IMR-90 (cell line): ENCODE data around the gene ADAMTS18. TPM values are rescaled to one million over a fixed set of nuclear protein-coding genes. Genes with fewer than 3 reads are reported as not detected.

Experiments
- ATAC-seq: fragments of 200-7000 bp; cut with Tn5 transposase; 2 replicates; pipeline ENCODE4 v1.9.1; 2020; ENCODE audit warnings: low read depth, mild to moderate bottlenecking, moderate library complexity
- BruUV-seq: library from RNA; stranded (reverse); fragments of 400-500 nt; replicated peaks from 2 replicates; lab custom pipeline; 2021; lab: Mats Ljungman, UMichigan
- CTCF ChIA-PET: fragments of 300-600 bp; formaldehyde crosslinking; extraction: SDS; loops from one replicate; lab custom pipeline; 2021; ENCODE audit warnings: antibody characterized with exemption; lab: Yijun Ruan, JAX
- POLR2A ChIA-PET: fragments of 300-600 bp; sonication (Branson Sonifier 250); formaldehyde crosslinking; loops from one replicate; lab custom pipeline; 2022; ENCODE audit warnings: antibody characterized with exemption; ENCODE audit not compliant: unreplicated experiment; lab: Charles Lee
- DNase-seq: peaks from one replicate; pipeline ENCODE4 v3.0.0; 2013
- H2AFZ ChIP-seq: replicated peaks from 2 replicates; pipeline ENCODE3; 2013; ENCODE audit warnings: low read length, mild to moderate bottlenecking; ENCODE audit not compliant: poor library complexity
- H2AK5ac ChIP-seq: 2 replicates; pipeline ENCODE4 v1.6.1; 2013; ENCODE audit warnings: low read depth, low read length, inconsistent platforms
- H2AK9ac ChIP-seq: replicated peaks from 2 replicates; pipeline ENCODE3; 2013; ENCODE audit warnings: mild to moderate bottlenecking, low read depth, low read length, moderate library complexity; ENCODE audit not compliant: poor library complexity
- H2BK120ac ChIP-seq: 2 replicates; pipeline ENCODE4 v1.6.1; 2013; ENCODE audit warnings: low read depth, low read length, inconsistent platforms
- H2BK15ac ChIP-seq: 3 replicates; pipeline ENCODE4 v1.6.1; 2013; ENCODE audit warnings: low read depth, low read length, inconsistent platforms
- H2BK20ac ChIP-seq: 2 replicates; pipeline ENCODE4 v1.6.1; 2013; ENCODE audit warnings: low read depth, mild to moderate bottlenecking, inconsistent platforms, low read length, moderate library complexity
- H2BK5ac ChIP-seq: 2 replicates; pipeline ENCODE4 v1.6.1; 2013; ENCODE audit warnings: mild to moderate bottlenecking, low read depth, low read length, inconsistent platforms; ENCODE audit not compliant: poor library complexity, severe bottlenecking
- H3K14ac ChIP-seq: replicated peaks from 2 replicates; pipeline ENCODE4 v1.6.1; 2013; ENCODE audit warnings: low read depth, low read length, inconsistent platforms
- H3K18ac ChIP-seq: 2 replicates; pipeline ENCODE4 v1.6.1; 2013; ENCODE audit warnings: low read depth, low read length, control low read depth
- H3K23ac ChIP-seq: 2 replicates; pipeline ENCODE4 v1.6.1; 2013; ENCODE audit warnings: low read depth, low read length, inconsistent platforms
- H3K27ac ChIP-seq: 2 replicates; pipeline ENCODE4 v1.5.1; 2013; ENCODE audit warnings: mild to moderate bottlenecking, control low read depth, low read length; ENCODE audit not compliant: insufficient read depth
- H3K27me3 ChIP-seq: 2 replicates; pipeline ENCODE4 v1.6.1; 2013; ENCODE audit warnings: low read length; ENCODE audit not compliant: control insufficient read depth, insufficient read depth
- H3K36me3 ChIP-seq: 2 replicates; pipeline ENCODE4 v1.6.1; 2013; ENCODE audit warnings: low read length, mixed read lengths; ENCODE audit not compliant: control insufficient read depth, insufficient read depth
- H3K4ac ChIP-seq: 2 replicates; pipeline ENCODE4 v1.6.1; 2013; ENCODE audit warnings: low read depth, low read length, inconsistent platforms
- H3K4me1 ChIP-seq: 2 replicates; pipeline ENCODE4 v1.6.1; 2013; ENCODE audit warnings: low read length, mixed read lengths; ENCODE audit not compliant: control insufficient read depth, insufficient read depth
- H3K4me2 ChIP-seq: 2 replicates; pipeline ENCODE4 v1.6.1; 2013; ENCODE audit warnings: low read depth, mild to moderate bottlenecking, control low read depth, low read length, moderate library complexity
- H3K4me3 ChIP-seq: 2 replicates; pipeline ENCODE4 v1.5.1; 2013; ENCODE audit warnings: low read depth, mild to moderate bottlenecking, control low read depth, low read length, moderate library complexity; ENCODE audit not compliant: insufficient read depth
- H3K56ac ChIP-seq: 2 replicates; pipeline ENCODE4 v1.6.1; 2013; ENCODE audit warnings: low read length, inconsistent platforms; ENCODE audit not compliant: insufficient read depth; ENCODE audit errors: extremely low read depth
- H3K79me1 ChIP-seq, 2 experiments: 2 replicates each; pipeline ENCODE4 v1.6.1; 2013; ENCODE audit warnings: low read length in 2 of 2, inconsistent platforms in 1 of 2, low read depth in 1 of 2
- H3K9ac ChIP-seq: 2 replicates; pipeline ENCODE4 v1.6.1; 2013; ENCODE audit warnings: low read depth, low read length, control low read depth
- H3K9me1 ChIP-seq: 2 replicates; pipeline ENCODE4 v1.6.1; 2013; ENCODE audit warnings: low read length, inconsistent platforms; ENCODE audit not compliant: insufficient read depth
- H3K9me3 ChIP-seq: 2 replicates; pipeline ENCODE4 v1.6.1; 2013; ENCODE audit warnings: low read length; ENCODE audit not compliant: control insufficient read depth, insufficient read depth
- H4K20me1 ChIP-seq: 2 replicates; pipeline ENCODE4 v1.6.1; 2013; ENCODE audit warnings: low read length, inconsistent platforms; ENCODE audit not compliant: insufficient read depth
- H4K5ac ChIP-seq: 2 replicates; pipeline ENCODE4 v1.6.1; 2013; ENCODE audit warnings: mild to moderate bottlenecking, low read depth, low read length, control low read depth
- H4K8ac ChIP-seq, 2 experiments: 2 replicates each; pipeline ENCODE4 v1.6.1; 2013; ENCODE audit warnings: low read depth in 2 of 2, low read length in 2 of 2, control low read depth in 1 of 2, inconsistent platforms in 1 of 2
- H4K91ac ChIP-seq: 2 replicates; pipeline ENCODE4 v1.6.1; 2013; ENCODE audit warnings: low read depth, low read length, inconsistent platforms; ENCODE audit not compliant: insufficient read depth
- CEBPB ChIP-seq: IDR thresholded peaks from 2 replicates; pipeline ENCODE4 v1.6.1; 2012; ENCODE audit warnings: low read depth, low read length, improper control_type of control experiment
- CTCF ChIP-seq: conservative IDR thresholded peaks from 2 replicates; pipeline ENCODE4 v1.5.1; 2012; ENCODE audit warnings: mild to moderate bottlenecking, low read depth, low read length, improper control_type of control experiment
- FOS ChIP-seq: fragments of 150-350 bp; IDR thresholded peaks from 2 replicates; pipeline ENCODE4 v1.6.1; 2016; ENCODE audit warnings: low read depth, low read length
- MAFK ChIP-seq: IDR thresholded peaks from 2 replicates; pipeline ENCODE4 v1.6.1; 2012; ENCODE audit warnings: low read depth, low read length, improper control_type of control experiment
- MAZ ChIP-seq: IDR thresholded peaks from 2 replicates; pipeline ENCODE4 v1.6.1; 2012; ENCODE audit warnings: low read depth, mild to moderate bottlenecking, low read length, improper control_type of control experiment, moderate library complexity, borderline replicate concordance
- MXI1 ChIP-seq: IDR thresholded peaks from 2 replicates; pipeline ENCODE4 v1.6.1; 2012; ENCODE audit warnings: low read depth, mild to moderate bottlenecking, low read length, moderate library complexity, borderline replicate concordance
- RAD21 ChIP-seq: IDR thresholded peaks from 2 replicates; pipeline ENCODE4 v1.6.1; 2012; ENCODE audit warnings: low read length, improper control_type of control experiment
- WGBS, 2 experiments: methylation state at CpG; one replicate each; pipeline versions ENCODE4 v1.1.5 to v1.1.7; 2013; ENCODE audit warnings: missing lambda C conversion rate in 2 of 2; ENCODE audit not compliant: insufficient read length in 1 of 2; ENCODE audit errors: extremely low coverage in 2 of 2; 5-methylcytosine and 5-hydroxymethylcytosine counted together
- dilution Hi-C: fragments of 300-500 bp; cut with HindIII; formaldehyde crosslinking; loops from one replicate; pipeline ENCODE4 v1.14.3; 2018; ENCODE audit warnings: low sequenced_read_pairs; ENCODE audit not compliant: unreplicated experiment
- in situ Hi-C: fragments of 300-500 bp; cut with MboI; formaldehyde crosslinking; loops from 3 replicates; pipeline ENCODE4 v1.14.3; 2019; ENCODE audit warnings: low sequenced_read_pairs, inconsistent platforms, mixed read lengths
- intact Hi-C: fragments of 100-400 bp; cut with micrococcal nuclease; formaldehyde crosslinking; loops from 2 replicates; pipeline ENCODE4 v1.10.0; 2022
- polyA plus RNA-seq, 3 experiments: library from polyadenylated mRNA; depleted of rRNA; stranded (reverse); fragments of >200 nt; gene quantifications; 2 replicates each; pipeline ENCODE4 v1.2.3, GENCODE V29; 2012; ENCODE audit warnings: low replicate concordance in 1 of 3
- total RNA-seq: library from RNA; depleted of rRNA; stranded (reverse); fragments of >200 nt; gene quantifications from 2 replicates; pipeline ENCODE4 v1.2.3, GENCODE V29; 2012

The ADAMTS18 gene
- total and polyA plus RNA-seq, 2 of the 4 experiments (the other 2 are of a cell fraction): not detected

GRCh38 chr16:77262971-77263370 lies 171.9 kb downstream of the ADAMTS18 start:
- H3K4me2 ChIP-seq: no peak overlapping the region
- no peak overlapping the region for H3K4ac ChIP-seq
- H3K18ac ChIP-seq: no peak overlapping the region
- dilution Hi-C loops (no loop called here), intact Hi-C loops (no loop called here), in situ Hi-C loops (no loop called here)
- H3K14ac ChIP-seq: no peak overlapping the region
- H2AK5ac ChIP-seq: no peak overlapping the region
- H2BK120ac ChIP-seq: no peak overlapping the region
- no peak for ATAC-seq
- POLR2A ChIA-PET: no interaction called here
- no peak overlapping the region for H2AK9ac ChIP-seq
- no peaks in the 10 kb centered on the region for H3K9me3 ChIP-seq
- H3K56ac ChIP-seq: no peak overlapping the region
- no peak overlapping the region for H2BK20ac ChIP-seq
- WGBS, 2 experiments: no CpG with 5 or more reads among the region's 3 CpGs
- H4K5ac ChIP-seq: no peak overlapping the region
- H3K9me1 ChIP-seq: no peaks in the 10 kb centered on the region
- H3K36me3 ChIP-seq: no peaks in the 10 kb centered on the region
- no peak for DNase-seq
- no peaks in the 10 kb centered on the region for H3K4me1 ChIP-seq
- H3K23ac ChIP-seq: no peak overlapping the region
- H2AFZ ChIP-seq: no peak overlapping the region
- no TSS peak for BruUV-seq
- no peaks in the 10 kb centered on the region for H3K27me3 ChIP-seq
- no peak overlapping the region for H2BK15ac ChIP-seq
- H4K20me1 ChIP-seq: no peaks in the 10 kb centered on the region
- CTCF ChIA-PET: interaction anchor here (0.7 kb wide), 1 partner anchor 996 kb away, joined by 3 read pairs; no protein-coding TSS in a partner anchor
- no peaks in the 10 kb centered on the region for H3K79me1 ChIP-seq
- H3K4me3 ChIP-seq: no peak overlapping the region
- no peak overlapping the region for H3K27ac ChIP-seq
- H3K9ac ChIP-seq: no peak overlapping the region
- H2BK5ac ChIP-seq: no peak overlapping the region
- H4K91ac ChIP-seq: no peak overlapping the region
- no peak overlapping the region for H4K8ac ChIP-seq
- TF ChIP-seq MXI1 (no peak), MAZ (no peak), RAD21 (no peak), CTCF (no peak), FOS (no peak), MAFK (no peak), CEBPB (no peak)
